PC-9 (cell line): ENCODE results near the gene KCTD2.

ENCODE experiments used
- CTCF ChIP-seq: fragments of 200-600 bp; sonication (generic); conservative IDR thresholded peaks from 2 replicates; pipeline ENCODE4 v1.6.1; 2017; ENCODE audit warnings: mixed run types, antibody characterized with exemption, mild to moderate bottlenecking, moderate library complexity
- EZH2 ChIP-seq: fragments of 200-600 bp; sonication (generic); IDR thresholded peaks from 2 replicates; pipeline ENCODE4 v1.8.0; 2017; ENCODE audit warnings: antibody characterized with exemption, low read depth

GRCh38 chr17:75103601-75104554, 56.9 kb downstream of the KCTD2 start:
- TF ChIP-seq CTCF (no peak), EZH2 (no peak)
